ENCODE measurements around the gene ATP12A. TPM values are rescaled to one million over a fixed set of nuclear protein-coding genes. Genes with fewer than 3 reads are reported as not detected.

The ATP12A gene
- total and polyA plus RNA-seq, 2 of the 8 experiments (the other 6 are each of a cell fraction or from before 2014, with no cell fraction given) = 0.80 to 1.3 TPM

- TF ChIP-seq, protein P1, sequence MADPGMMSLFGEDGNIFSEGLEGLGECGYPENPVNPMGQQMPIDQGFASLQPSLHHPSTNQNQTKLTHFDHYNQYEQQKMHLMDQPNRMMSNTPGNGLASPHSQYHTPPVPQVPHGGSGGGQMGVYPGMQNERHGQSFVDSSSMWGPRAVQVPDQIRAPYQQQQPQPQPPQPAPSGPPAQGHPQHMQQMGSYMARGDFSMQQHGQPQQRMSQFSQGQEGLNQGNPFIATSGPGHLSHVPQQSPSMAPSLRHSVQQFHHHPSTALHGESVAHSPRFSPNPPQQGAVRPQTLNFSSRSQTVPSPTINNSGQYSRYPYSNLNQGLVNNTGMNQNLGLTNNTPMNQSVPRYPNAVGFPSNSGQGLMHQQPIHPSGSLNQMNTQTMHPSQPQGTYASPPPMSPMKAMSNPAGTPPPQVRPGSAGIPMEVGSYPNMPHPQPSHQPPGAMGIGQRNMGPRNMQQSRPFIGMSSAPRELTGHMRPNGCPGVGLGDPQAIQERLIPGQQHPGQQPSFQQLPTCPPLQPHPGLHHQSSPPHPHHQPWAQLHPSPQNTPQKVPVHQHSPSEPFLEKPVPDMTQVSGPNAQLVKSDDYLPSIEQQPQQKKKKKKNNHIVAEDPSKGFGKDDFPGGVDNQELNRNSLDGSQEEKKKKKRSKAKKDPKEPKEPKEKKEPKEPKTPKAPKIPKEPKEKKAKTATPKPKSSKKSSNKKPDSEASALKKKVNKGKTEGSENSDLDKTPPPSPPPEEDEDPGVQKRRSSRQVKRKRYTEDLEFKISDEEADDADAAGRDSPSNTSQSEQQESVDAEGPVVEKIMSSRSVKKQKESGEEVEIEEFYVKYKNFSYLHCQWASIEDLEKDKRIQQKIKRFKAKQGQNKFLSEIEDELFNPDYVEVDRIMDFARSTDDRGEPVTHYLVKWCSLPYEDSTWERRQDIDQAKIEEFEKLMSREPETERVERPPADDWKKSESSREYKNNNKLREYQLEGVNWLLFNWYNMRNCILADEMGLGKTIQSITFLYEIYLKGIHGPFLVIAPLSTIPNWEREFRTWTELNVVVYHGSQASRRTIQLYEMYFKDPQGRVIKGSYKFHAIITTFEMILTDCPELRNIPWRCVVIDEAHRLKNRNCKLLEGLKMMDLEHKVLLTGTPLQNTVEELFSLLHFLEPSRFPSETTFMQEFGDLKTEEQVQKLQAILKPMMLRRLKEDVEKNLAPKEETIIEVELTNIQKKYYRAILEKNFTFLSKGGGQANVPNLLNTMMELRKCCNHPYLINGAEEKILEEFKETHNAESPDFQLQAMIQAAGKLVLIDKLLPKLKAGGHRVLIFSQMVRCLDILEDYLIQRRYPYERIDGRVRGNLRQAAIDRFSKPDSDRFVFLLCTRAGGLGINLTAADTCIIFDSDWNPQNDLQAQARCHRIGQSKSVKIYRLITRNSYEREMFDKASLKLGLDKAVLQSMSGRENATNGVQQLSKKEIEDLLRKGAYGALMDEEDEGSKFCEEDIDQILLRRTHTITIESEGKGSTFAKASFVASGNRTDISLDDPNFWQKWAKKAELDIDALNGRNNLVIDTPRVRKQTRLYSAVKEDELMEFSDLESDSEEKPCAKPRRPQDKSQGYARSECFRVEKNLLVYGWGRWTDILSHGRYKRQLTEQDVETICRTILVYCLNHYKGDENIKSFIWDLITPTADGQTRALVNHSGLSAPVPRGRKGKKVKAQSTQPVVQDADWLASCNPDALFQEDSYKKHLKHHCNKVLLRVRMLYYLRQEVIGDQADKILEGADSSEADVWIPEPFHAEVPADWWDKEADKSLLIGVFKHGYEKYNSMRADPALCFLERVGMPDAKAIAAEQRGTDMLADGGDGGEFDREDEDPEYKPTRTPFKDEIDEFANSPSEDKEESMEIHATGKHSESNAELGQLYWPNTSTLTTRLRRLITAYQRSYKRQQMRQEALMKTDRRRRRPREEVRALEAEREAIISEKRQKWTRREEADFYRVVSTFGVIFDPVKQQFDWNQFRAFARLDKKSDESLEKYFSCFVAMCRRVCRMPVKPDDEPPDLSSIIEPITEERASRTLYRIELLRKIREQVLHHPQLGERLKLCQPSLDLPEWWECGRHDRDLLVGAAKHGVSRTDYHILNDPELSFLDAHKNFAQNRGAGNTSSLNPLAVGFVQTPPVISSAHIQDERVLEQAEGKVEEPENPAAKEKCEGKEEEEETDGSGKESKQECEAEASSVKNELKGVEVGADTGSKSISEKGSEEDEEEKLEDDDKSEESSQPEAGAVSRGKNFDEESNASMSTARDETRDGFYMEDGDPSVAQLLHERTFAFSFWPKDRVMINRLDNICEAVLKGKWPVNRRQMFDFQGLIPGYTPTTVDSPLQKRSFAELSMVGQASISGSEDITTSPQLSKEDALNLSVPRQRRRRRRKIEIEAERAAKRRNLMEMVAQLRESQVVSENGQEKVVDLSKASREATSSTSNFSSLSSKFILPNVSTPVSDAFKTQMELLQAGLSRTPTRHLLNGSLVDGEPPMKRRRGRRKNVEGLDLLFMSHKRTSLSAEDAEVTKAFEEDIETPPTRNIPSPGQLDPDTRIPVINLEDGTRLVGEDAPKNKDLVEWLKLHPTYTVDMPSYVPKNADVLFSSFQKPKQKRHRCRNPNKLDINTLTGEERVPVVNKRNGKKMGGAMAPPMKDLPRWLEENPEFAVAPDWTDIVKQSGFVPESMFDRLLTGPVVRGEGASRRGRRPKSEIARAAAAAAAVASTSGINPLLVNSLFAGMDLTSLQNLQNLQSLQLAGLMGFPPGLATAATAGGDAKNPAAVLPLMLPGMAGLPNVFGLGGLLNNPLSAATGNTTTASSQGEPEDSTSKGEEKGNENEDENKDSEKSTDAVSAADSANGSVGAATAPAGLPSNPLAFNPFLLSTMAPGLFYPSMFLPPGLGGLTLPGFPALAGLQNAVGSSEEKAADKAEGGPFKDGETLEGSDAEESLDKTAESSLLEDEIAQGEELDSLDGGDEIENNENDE (IDR thresholded peaks at IDR 0.05; ENCODE audit: insufficient replicate concordance, low read length) = no peak
- TF ChIP-seq USF2 (IDR thresholded peaks at IDR 0.05; ENCODE audit: low read length) = no peak
- no peak for TF ChIP-seq ASH2L (IDR thresholded peaks at IDR 0.05; ENCODE audit: low read length)
- no peak for TF ChIP-seq CBX8 (IDR thresholded peaks at IDR 0.05; ENCODE audit: borderline replicate concordance, low read depth, low read length)
- no peak for TF ChIP-seq KDM4A (IDR thresholded peaks at IDR 0.05; ENCODE audit: low read depth, low read length, severe bottlenecking)
- TF ChIP-seq, protein P2, sequence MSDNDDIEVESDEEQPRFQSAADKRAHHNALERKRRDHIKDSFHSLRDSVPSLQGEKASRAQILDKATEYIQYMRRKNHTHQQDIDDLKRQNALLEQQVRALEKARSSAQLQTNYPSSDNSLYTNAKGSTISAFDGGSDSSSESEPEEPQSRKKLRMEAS (IDR thresholded peaks at IDR 0.05) = no peak
- no peak for TF ChIP-seq YY1 (IDR thresholded peaks at IDR 0.05; ENCODE audit: low read depth, low read length)
- TF ChIP-seq, protein P3, sequence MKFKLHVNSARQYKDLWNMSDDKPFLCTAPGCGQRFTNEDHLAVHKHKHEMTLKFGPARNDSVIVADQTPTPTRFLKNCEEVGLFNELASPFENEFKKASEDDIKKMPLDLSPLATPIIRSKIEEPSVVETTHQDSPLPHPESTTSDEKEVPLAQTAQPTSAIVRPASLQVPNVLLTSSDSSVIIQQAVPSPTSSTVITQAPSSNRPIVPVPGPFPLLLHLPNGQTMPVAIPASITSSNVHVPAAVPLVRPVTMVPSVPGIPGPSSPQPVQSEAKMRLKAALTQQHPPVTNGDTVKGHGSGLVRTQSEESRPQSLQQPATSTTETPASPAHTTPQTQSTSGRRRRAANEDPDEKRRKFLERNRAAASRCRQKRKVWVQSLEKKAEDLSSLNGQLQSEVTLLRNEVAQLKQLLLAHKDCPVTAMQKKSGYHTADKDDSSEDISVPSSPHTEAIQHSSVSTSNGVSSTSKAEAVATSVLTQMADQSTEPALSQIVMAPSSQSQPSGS (IDR thresholded peaks at IDR 0.05; ENCODE audit: low read length) = no peak
- no peak for TF ChIP-seq RBBP5 (IDR thresholded peaks at IDR 0.05; ENCODE audit: borderline replicate concordance, low read depth, low read length)
These were observed 18.5 kb downstream of the ATP12A start (continued) for GRCh38 chr13:24698686-24699085.

Measured in H1 (cell line).